RWPE2 (cell line): ENCODE data around the gene TPH1.

Experiments
- ATAC-seq: fragments of 200-7000 bp; cut with Tn5 transposase; 3 replicates; pipeline ENCODE4 v1.9.1; 2021; ENCODE audit warnings: low read depth
- DNase-seq: peaks from one replicate; pipeline ENCODE4 v3.0.0-alpha.2; 2020; ENCODE audit warnings: low spot score
- H3K27ac ChIP-seq: fragments of 450-650 bp; 2 replicates; pipeline ENCODE4 v1.5.1; 2017; ENCODE audit warnings: mild to moderate bottlenecking; ENCODE audit not compliant: poor library complexity, severe bottlenecking
- H3K27me3 ChIP-seq: fragments of 250-450 bp; sonication (Bioruptor Pico); 2 replicates; pipeline ENCODE4 v1.5.1; 2021; ENCODE audit warnings: mild to moderate bottlenecking, moderate library complexity; ENCODE audit not compliant: insufficient read depth, poor library complexity, severe bottlenecking
- H3K36me3 ChIP-seq: fragments of 250-450 bp; sonication (Bioruptor Pico); 2 replicates; pipeline ENCODE4 v1.5.1; 2020; ENCODE audit warnings: low read depth, mild to moderate bottlenecking, moderate library complexity
- H3K4me1 ChIP-seq: fragments of 250-450 bp; sonication (Bioruptor Pico); 2 replicates; pipeline ENCODE4 v1.5.1; 2021; ENCODE audit warnings: mild to moderate bottlenecking, moderate library complexity; ENCODE audit not compliant: insufficient read depth, poor library complexity, severe bottlenecking
- H3K4me3 ChIP-seq: fragments of 250-450 bp; sonication (Bioruptor Pico); 2 replicates; pipeline ENCODE4 v1.5.1; 2021; ENCODE audit warnings: mild to moderate bottlenecking, moderate library complexity; ENCODE audit not compliant: severe bottlenecking
- H3K9me3 ChIP-seq: fragments of 250-450 bp; sonication (Bioruptor Pico); 2 replicates; pipeline ENCODE4 v1.5.1; 2021; ENCODE audit warnings: mild to moderate bottlenecking, moderate library complexity; ENCODE audit not compliant: severe bottlenecking
- CTCF ChIP-seq: fragments of 450-650 bp; IDR thresholded peaks from one replicate; pipeline ENCODE4 v1.5.1; 2017; ENCODE audit warnings: mild to moderate bottlenecking, moderate library complexity; ENCODE audit not compliant: poor library complexity, severe bottlenecking

The TPH1 gene

GRCh38 chr11:18046116-18046777 is at the start of gene TPH1:
TSS of gene TPH1 (minus strand) at chr11:18046269. CDS start at chr11:18040762, 5,507 bp downstream.
- ATAC-seq, result peak; percentile 87
- TF ChIP-seq CTCF, result no peak
- Histone ChIP-seq H3K4me3 (no peak within 1 kb of the TSS), H3K4me1 (no peaks in the 10 kb centered on the region), H3K9me3 (no peaks in the 10 kb centered on the region), H3K27me3 (peaks cover 46% of the 10 kb centered on the region), H3K36me3 (no peaks in the 10 kb centered on the region), H3K27ac (no peak within 1 kb of the TSS)
- DNase-seq, result no peak

DNA sequence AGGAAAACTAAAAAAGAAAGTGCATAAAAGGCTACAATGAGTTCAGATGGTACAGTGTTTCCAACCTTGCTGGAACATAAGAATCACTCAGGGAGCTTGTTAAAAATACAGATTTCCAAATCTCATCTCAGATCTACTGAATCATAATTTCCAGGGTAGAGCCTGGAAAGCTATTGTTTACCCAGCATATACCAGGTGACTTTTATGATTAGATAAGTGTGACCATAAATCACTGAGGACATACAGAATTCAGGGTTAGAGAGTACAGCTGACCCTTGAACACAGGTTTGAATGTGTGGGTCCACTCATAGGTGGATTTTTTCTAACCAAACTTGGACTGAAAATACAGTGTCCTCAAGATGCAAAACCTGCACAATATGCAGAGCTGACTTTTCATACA is 47.9 kb upstream of the TPH1 start:
- no peak overlapping the region for H3K27ac ChIP-seq
- H3K36me3 ChIP-seq, result peaks cover 92% of the 10 kb centered on the region
- TF ChIP-seq CTCF, result no peak
- H3K4me3 ChIP-seq, result no peak overlapping the region
- no peaks in the 10 kb centered on the region for H3K27me3 ChIP-seq
- H3K4me1 ChIP-seq, result no peaks in the 10 kb centered on the region
- no peaks in the 10 kb centered on the region for H3K9me3 ChIP-seq
- DNase-seq (no peak), ATAC-seq (no peak)

GRCh38 chr11:18091731-18092130 is 45.7 kb upstream of the TPH1 start:
- Histone ChIP-seq H3K36me3 (peaks cover 99% of the 10 kb centered on the region), H3K27me3 (no peaks in the 10 kb centered on the region), H3K9me3 (no peaks in the 10 kb centered on the region), H3K4me3 (no peak overlapping the region), H3K4me1 (no peaks in the 10 kb centered on the region), H3K27ac (no peak overlapping the region)
- ATAC-seq (no peak), DNase-seq (no peak)
- TF ChIP-seq CTCF, result no peak

DNA sequence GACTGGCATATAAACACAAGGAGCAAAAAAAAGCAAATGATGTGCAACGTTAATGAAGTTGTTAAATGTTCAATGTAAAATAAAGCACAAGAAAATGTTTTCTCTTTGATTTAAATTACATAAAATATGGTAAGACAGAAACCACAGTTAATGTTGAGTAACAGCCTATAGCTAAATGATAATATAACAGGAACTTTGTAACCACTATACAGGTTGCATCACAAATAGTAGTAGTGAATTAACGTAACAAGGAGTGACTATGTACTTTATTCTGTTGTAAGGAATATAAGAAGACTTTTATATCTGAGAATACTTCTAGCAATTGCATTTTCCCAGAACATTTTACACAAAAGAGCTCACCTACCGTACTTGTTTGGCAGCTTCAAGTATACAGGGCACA is 42.9 kb upstream of the TPH1 start:
- Histone ChIP-seq H3K27ac (no peak overlapping the region), H3K9me3 (no peaks in the 10 kb centered on the region), H3K27me3 (no peaks in the 10 kb centered on the region), H3K36me3 (peaks cover 97% of the 10 kb centered on the region), H3K4me3 (no peak overlapping the region), H3K4me1 (no peaks in the 10 kb centered on the region)
- DNase-seq, result no peak
- no peak for ATAC-seq
- no peak for TF ChIP-seq CTCF

DNA sequence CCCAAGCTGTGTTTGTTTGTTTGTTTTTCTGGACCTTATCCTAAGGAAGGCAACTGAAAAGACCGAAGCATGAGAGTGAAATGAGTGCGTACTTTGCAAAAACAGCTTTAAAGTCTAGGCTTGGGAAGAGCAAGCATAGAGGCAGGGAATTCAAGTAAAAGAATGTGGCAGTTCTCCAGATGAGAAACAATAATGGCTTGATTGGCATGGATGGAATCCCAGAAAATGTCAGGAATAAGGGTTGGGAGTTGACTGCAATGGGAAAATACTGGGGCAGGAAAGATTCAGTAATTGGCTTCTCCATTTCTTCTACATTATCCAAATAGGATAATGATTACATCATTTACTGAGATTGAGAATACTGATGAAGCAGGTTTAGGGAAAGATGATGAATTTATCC is 42.3 kb upstream of the TPH1 start:
- DNase-seq (no peak), ATAC-seq (no peak)
- Histone ChIP-seq H3K9me3 (no peaks in the 10 kb centered on the region), H3K27ac (no peak overlapping the region), H3K36me3 (peaks cover 96% of the 10 kb centered on the region), H3K4me1 (no peaks in the 10 kb centered on the region), H3K27me3 (no peaks in the 10 kb centered on the region), H3K4me3 (no peak overlapping the region)
- TF ChIP-seq CTCF, result no peak
